Urinary bladder (tissue), 4 donors: ENCODE measurements around the gene ZMIZ2. TPM values are rescaled to one million over a fixed set of nuclear protein-coding genes. Genes with fewer than 3 reads are reported as not detected.
"Not testable (repeated sequence)": the region's sequence is repeated elsewhere in the genome, so short reads cannot be mapped to it uniquely, and the experiment has no call there.

Source experiments
- DNase-seq: peaks from one replicate; pipeline ENCODE4 v3.0.0-alpha.2; 2015; ENCODE audit errors: extremely low spot score
- H3K27ac ChIP-seq: one replicate; pipeline ENCODE4 v1.5.1; 2013; ENCODE audit warnings: low read depth, mild to moderate bottlenecking, moderate library complexity
- H3K36me3 ChIP-seq: one replicate; pipeline ENCODE4 v1.6.1; 2013; ENCODE audit warnings: mild to moderate bottlenecking, moderate library complexity; ENCODE audit not compliant: insufficient read depth
- H3K4me1 ChIP-seq: one replicate; pipeline ENCODE4 v1.6.1; 2013; ENCODE audit warnings: mild to moderate bottlenecking, moderate library complexity; ENCODE audit not compliant: insufficient read depth
- H3K4me3 ChIP-seq: one replicate; pipeline ENCODE4 v1.5.1; 2013; ENCODE audit warnings: low read depth, low read length
- WGBS: extraction: QIAGEN DNeasy Blood & Tissue Kit; methylation state at CpG from one replicate; pipeline ENCODE4 v1.1.7; 2013; 5-methylcytosine and 5-hydroxymethylcytosine counted together
- polyA plus RNA-seq: library from polyadenylated mRNA; stranded (reverse); fragments of 200-250 nt; gene quantifications from one replicate; pipeline ENCODE4 v1.2.3, GENCODE V29; 2013
- total RNA-seq: library from RNA; depleted of rRNA; stranded (reverse); fragments of >200 nt; gene quantifications from one replicate; pipeline ENCODE4 v1.2.3, GENCODE V29; 2014
- donor health status: healthy with polysubstance abuse.
- donor health status: healthy.

The ZMIZ2 gene
- total and polyA plus RNA-seq, 2 donors = 13.3 to 36.7 TPM

- DNase-seq = no peak
- Histone ChIP-seq H3K4me3 (no peak overlapping the region), H3K4me1 (no peaks in the 10 kb centered on the region), H3K36me3 (no peaks in the 10 kb centered on the region), H3K27ac (no peak overlapping the region)
- WGBS = 83% methylated on average over 1 of the region's 1 CpG
Measured at GRCh38 chr7:44784364-44784763, 35.7 kb downstream of the ZMIZ2 start.

DNA sequence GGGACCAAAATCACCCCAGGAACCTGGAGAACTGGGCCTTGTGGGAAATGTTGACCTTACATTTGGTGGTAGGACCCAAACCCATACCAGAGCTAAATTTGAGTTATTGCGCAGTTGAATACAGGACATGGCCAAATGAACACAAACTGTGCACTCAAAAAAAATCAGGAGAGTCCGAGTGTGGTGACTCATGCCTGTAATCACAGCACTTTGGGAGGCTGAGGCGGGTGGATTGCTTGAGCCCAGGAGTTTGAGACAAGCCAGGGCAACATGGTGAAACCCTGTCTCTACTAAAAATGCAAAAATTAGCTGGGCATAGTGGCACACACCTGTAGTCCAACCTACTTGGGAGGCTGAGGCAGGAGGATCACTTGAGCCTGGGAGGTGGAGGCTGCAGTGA, 36.6 kb downstream of the ZMIZ2 start:
- not testable (repeated sequence) for DNase-seq, H3K4me1 ChIP-seq, H3K36me3 ChIP-seq, H3K27ac ChIP-seq, H3K4me3 ChIP-seq
- 88% methylated on average over 3 of the region's 3 CpGs for WGBS

GRCh38 chr7:44787041-44787440, 38.4 kb downstream of the ZMIZ2 start:
- Histone ChIP-seq H3K4me3 (no peak overlapping the region), H3K27ac (no peak overlapping the region), H3K36me3 (no peaks in the 10 kb centered on the region), H3K4me1 (no peaks in the 10 kb centered on the region)
- 82% methylated on average over 4 of the region's 4 CpGs for WGBS
- DNase-seq = no peak

GRCh38 chr7:44787762-44788161, 39.1 kb downstream of the ZMIZ2 start:
- no peaks in the 10 kb centered on the region for H3K4me1 ChIP-seq
- no peaks in the 10 kb centered on the region for H3K36me3 ChIP-seq
- H3K4me3 ChIP-seq = no peak overlapping the region
- 71% methylated on average over 3 of the region's 3 CpGs for WGBS
- no peak overlapping the region for H3K27ac ChIP-seq
- no peak for DNase-seq

DNA sequence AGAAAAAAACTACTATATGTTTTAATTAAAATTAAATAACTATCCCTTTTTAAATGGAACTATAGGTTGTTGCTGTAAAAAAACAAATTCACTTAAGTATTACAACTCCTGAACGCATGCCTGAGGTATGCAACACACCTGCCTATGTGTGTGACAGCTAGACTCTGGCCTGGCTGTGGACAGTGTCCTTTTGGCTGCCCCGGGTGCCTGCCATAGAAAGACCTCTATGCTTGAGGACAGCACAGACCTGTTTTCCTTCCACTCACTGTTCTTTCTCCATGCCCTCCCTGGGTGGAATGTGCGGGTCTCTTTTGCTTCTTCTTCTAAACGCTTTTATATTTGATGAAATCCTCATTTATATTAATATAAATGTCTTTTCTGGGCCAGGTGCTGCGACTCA, 41.3 kb downstream of the ZMIZ2 start:
- Histone ChIP-seq H3K27ac (no peak overlapping the region), H3K4me1 (no peaks in the 10 kb centered on the region), H3K4me3 (no peak overlapping the region), H3K36me3 (no peaks in the 10 kb centered on the region)
- no peak for DNase-seq
- 86% methylated on average over 5 of the region's 5 CpGs for WGBS

GRCh38 chr7:44791278-44792219, 42.9 kb downstream of the ZMIZ2 start:
- DNase-seq = no peak
- 71% methylated on average over 8 of the region's 8 CpGs for WGBS
- H3K36me3 ChIP-seq = no peaks in the 10 kb centered on the region
- H3K27ac ChIP-seq = no peak overlapping the region
- no peaks in the 10 kb centered on the region for H3K4me1 ChIP-seq
- no peak overlapping the region for H3K4me3 ChIP-seq

- Histone ChIP-seq H3K4me3 (no peak overlapping the region), H3K27ac (no peak overlapping the region), H3K4me1 (no peaks in the 10 kb centered on the region), H3K36me3 (no peaks in the 10 kb centered on the region)
- no peak for DNase-seq
- WGBS = 66% methylated on average over 5 of the region's 5 CpGs
Measured at GRCh38 chr7:44793919-44794318, 45.3 kb downstream of the ZMIZ2 start.

DNA sequence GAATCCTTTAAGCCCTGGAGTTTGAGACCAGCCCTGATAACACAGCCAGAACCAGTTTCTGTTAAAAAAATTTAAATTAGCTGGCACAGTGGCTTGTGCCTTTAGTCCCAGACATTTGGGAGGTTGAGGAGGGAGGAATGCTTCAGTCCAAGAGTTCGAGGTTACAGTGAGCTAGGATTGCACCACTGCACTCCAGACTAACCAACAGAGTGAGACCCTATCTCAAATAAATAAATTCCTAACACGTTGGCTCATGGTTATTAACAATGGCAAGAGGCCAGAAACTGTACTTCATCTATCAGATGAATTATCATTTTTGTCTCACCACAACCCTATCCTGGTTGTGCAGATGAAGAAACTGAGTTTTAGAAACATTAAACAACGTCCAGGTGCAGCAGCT, 45.7 kb downstream of the ZMIZ2 start:
- DNase-seq = no peak
- Histone ChIP-seq H3K4me3 (no peak overlapping the region), H3K36me3 (no peaks in the 10 kb centered on the region), H3K27ac (no peak overlapping the region), H3K4me1 (no peaks in the 10 kb centered on the region)
- 46% methylated on average over 3 of the region's 3 CpGs for WGBS

GRCh38 chr7:44796034-44796503, 47.4 kb downstream of the ZMIZ2 start:
- Histone ChIP-seq H3K27ac (peak overlapping the region; percentile 65), H3K4me1 (no peaks in the 10 kb centered on the region), H3K36me3 (no peaks in the 10 kb centered on the region), H3K4me3 (peak overlapping the region; percentile 61)
- DNase-seq = peak; percentile 20
- under 1% methylated on average over 59 of the region's 59 CpGs for WGBS

DNA sequence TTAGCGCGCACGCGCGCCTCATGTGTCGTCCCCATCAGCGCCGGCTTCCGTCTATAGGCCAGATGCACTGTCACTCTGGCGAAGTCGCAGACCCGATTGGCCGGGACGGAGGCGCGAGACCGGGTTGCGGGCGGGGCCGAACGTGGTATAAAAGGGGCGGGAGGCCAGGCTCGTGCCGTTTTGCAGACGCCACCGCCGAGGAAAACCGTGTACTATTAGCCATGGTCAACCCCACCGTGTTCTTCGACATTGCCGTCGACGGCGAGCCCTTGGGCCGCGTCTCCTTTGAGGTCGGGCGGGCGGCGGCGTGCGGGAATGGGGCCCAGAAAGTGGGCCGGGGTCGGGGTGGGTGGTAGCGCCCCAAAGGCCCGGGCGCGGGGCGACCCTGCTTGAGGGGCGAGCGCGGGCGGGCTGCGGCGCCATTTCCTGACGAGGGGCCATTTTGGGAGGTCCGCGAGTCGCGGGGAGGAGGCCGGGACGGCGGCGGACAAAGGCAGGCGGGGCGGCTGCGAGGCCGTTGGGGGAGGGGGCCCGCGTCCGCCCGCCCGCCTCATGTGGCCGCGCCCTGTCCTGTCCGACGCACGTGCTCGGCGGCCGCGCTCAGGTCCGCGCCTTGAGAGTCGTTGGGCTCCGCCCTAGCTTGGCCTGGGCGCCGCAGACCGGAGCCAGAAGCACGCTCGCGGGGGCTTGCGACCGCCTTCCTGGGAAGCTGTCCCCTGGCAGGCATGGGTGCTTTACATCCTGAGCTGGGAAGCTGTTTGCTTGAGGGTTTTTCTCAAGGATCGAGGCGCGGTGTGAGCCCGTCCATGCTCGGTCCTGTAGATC, 48.1 kb downstream of the ZMIZ2 start, which contains the start of gene PPIA:
TSS of gene PPIA (plus strand) at position 178 of the 825 bp plus-strand sequence. CDS start at position 222, 44 bp downstream.
- DNase-seq = peak; percentile 93
- WGBS = under 1% methylated on average over 99 of the region's 99 CpGs
- peak within 1 kb of the TSS; percentile 100 for H3K27ac ChIP-seq
- H3K36me3 ChIP-seq = no peaks in the 10 kb centered on the region
- H3K4me1 ChIP-seq = no peaks in the 10 kb centered on the region
- peak within 1 kb of the TSS; percentile 96 for H3K4me3 ChIP-seq

DNA sequence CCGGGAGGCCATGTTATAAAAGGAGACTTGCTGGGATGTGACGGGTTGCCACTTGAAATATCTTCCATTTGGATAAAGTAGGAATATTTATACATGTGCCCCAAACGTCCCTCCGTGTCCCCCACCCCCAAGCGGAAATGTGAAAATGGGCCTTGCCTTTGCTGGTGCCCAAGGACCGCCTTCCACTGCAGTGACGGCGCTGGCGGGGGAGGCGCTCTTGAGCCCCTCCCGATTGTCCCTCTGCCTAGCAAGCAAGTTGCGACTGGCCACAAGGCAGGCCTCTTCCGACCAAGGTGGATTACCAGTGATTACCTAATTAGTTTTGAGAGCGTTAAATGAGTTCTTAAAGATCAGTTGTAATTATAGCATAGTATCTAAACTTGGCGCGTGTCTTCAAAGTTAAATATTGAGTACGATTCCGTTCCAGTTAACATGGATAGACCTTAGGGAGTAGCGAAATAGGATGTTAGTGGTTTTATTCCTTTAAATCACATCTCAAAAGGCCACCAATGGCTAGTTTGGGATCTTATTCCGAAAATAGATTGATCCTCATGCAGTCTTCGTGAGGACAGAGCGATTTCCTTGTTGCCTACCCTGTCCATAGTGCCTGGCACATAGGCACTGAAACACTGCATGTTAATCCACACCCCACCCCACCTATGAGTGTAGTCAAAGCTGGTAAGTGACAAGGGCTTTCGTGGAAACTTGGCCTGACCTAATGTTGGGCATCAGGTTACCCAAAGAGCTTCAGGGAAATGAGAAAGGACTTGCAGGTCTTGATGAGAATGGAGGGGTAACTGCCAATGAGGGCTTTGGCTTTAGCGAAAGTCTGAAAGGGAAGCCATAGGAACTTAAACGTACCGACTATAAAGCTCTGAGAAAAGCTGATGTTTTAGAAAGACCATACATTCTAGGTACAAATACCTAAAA, 48.9 kb downstream of the ZMIZ2 start:
- WGBS = 2% methylated on average over 26 of the region's 26 CpGs
- peaks cover 2% of the 10 kb centered on the region for H3K36me3 ChIP-seq
- peak overlapping the region; percentile 100 for H3K27ac ChIP-seq
- no peaks in the 10 kb centered on the region for H3K4me1 ChIP-seq
- peak overlapping the region; percentile 96 for H3K4me3 ChIP-seq
- peak; percentile 82 for DNase-seq

DNA sequence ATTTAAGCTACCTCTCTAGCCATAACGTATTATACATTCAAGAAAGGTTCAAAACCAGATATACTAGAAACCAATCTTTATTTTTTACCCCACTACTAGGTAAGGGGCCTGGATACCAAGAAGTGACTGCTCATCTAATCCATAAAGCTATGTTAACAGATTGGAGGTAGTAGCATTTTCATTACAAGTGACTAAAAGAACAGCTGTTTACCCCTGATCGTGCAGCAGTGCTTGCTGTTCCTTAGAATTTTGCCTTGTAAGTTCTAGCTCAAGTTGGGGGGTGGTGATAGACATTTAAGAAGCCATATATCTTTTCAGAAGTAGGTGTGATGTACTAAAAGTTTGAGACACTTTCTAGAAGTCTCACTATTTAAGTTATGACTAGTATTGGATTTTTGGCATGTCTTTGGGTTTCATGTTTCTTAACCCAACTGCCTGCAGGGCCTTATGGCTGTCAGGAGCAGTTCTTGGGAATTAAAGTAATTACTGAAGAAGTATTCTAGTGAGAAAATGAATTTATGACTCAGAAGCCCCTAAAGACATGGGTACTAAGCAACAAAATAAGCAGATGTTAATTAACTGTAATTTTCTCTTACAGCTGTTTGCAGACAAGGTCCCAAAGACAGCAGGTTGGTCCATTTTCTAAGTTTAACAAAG, 50.1 kb downstream of the ZMIZ2 start:
- Histone ChIP-seq H3K27ac (no peak overlapping the region), H3K36me3 (peaks cover 6% of the 10 kb centered on the region), H3K4me1 (no peaks in the 10 kb centered on the region), H3K4me3 (no peak overlapping the region)
- 7% methylated on average over 2 of the region's 2 CpGs for WGBS
- no peak for DNase-seq
